Smooth muscle cell (in vitro differentiated cells): Measurements from ENCODE around the gene UPK3A. TPM values are rescaled to one million over a fixed set of nuclear protein-coding genes. Genes with fewer than 3 reads are reported as not detected.

ENCODE experiments used
- DNase-seq: peaks from one replicate; lab custom pipeline; 2025; ENCODE audit not compliant: unreplicated experiment; lab: John Stamatoyannopoulos, UW
- H2AFZ ChIP-seq: fragments of 200-600 bp; sonication (generic); 2 replicates; pipeline ENCODE4 v1.6.0; 2016; ENCODE audit warnings: antibody characterized with exemption, low read depth, mild to moderate bottlenecking
- H3F3A ChIP-seq: fragments of 200-600 bp; sonication (generic); 2 replicates; pipeline ENCODE4 v1.6.0; 2017; ENCODE audit warnings: antibody characterized with exemption, low read depth
- H3K27ac ChIP-seq: fragments of 200-600 bp; sonication (generic); 2 replicates; pipeline ENCODE4 v1.5.1; 2016; ENCODE audit warnings: low read depth, mild to moderate bottlenecking
- H3K27me3 ChIP-seq: fragments of 200-600 bp; sonication (generic); 2 replicates; pipeline ENCODE4 v1.6.1; 2016; ENCODE audit warnings: low read depth, mild to moderate bottlenecking
- H3K36me3 ChIP-seq: fragments of 200-600 bp; sonication (generic); 2 replicates; pipeline ENCODE4 v1.5.1; 2016; ENCODE audit warnings: low read depth
- H3K4me1 ChIP-seq: fragments of 200-600 bp; sonication (generic); 2 replicates; pipeline ENCODE4 v1.5.1; 2016; ENCODE audit warnings: low read depth
- H3K4me2 ChIP-seq: fragments of 200-600 bp; sonication (generic); 2 replicates; pipeline ENCODE4 v1.6.0; 2016; ENCODE audit warnings: mild to moderate bottlenecking
- H3K4me3 ChIP-seq: fragments of 200-600 bp; sonication (generic); 2 replicates; pipeline ENCODE4 v1.5.1; 2016; ENCODE audit warnings: mild to moderate bottlenecking
- H3K79me2 ChIP-seq: fragments of 200-600 bp; sonication (generic); 2 replicates; pipeline ENCODE4 v1.6.0; 2016; ENCODE audit warnings: low read depth, mild to moderate bottlenecking
- H3K9ac ChIP-seq: fragments of 200-600 bp; sonication (generic); 2 replicates; pipeline ENCODE4 v1.6.0; 2016; ENCODE audit warnings: low read depth
- H3K9me3 ChIP-seq: fragments of 200-600 bp; sonication (generic); replicated peaks from 2 replicates; pipeline ENCODE4 v1.5.1; 2016; ENCODE audit warnings: low read depth
- H4K20me1 ChIP-seq: fragments of 200-600 bp; sonication (generic); 2 replicates; pipeline ENCODE4 v1.6.0; 2016; ENCODE audit warnings: low read depth
- CTCF ChIP-seq: fragments of 200-600 bp; sonication (generic); IDR thresholded peaks from 2 replicates; pipeline ENCODE4 v1.5.1; 2017; ENCODE audit warnings: borderline replicate concordance, mild to moderate bottlenecking, antibody characterized with exemption; ENCODE audit not compliant: insufficient read depth, poor library complexity, severe bottlenecking
- WGBS: methylation state at CpG from one replicate; pipeline ENCODE4 v1.1.7; 2016; ENCODE audit warnings: low lambda C conversion rate; 5-methylcytosine and 5-hydroxymethylcytosine counted together
- polyA plus RNA-seq: library from polyadenylated mRNA; unstranded; fragments of >200 nt; fragmentation: Nextera tagmentation; extraction: Ambion mirVana; gene quantifications from 2 replicates; pipeline ENCODE4 v1.2.1, GENCODE V29; 2016
- total RNA-seq: library from RNA; depleted of rRNA; stranded (reverse); fragments of >200 nt; gene quantifications from 2 replicates; pipeline ENCODE4 v1.2.3, GENCODE V29; 2014

The UPK3A gene
- total and polyA plus RNA-seq, 2 experiments from 2014 or later, result not detected

GRCh38 chr22:45237065-45237990 lies 47.4 kb upstream of the UPK3A start:
- TF ChIP-seq CTCF, result no peak
- H3K4me2 ChIP-seq, result no peak overlapping the region
- no peaks in the 10 kb centered on the region for H3K9me3 ChIP-seq
- peaks cover 13% of the 10 kb centered on the region for H3K4me1 ChIP-seq
- H4K20me1 ChIP-seq, result peaks cover 78% of the 10 kb centered on the region
- H3K4me3 ChIP-seq, result no peak overlapping the region
- 88% methylated on average over 15 of the region's 15 CpGs for WGBS
- H2AFZ ChIP-seq, result no peak overlapping the region
- DNase-seq, result no peak
- H3F3A ChIP-seq, result peaks cover 3% of the 10 kb centered on the region
- H3K27me3 ChIP-seq, result no peaks in the 10 kb centered on the region
- H3K36me3 ChIP-seq, result no peaks in the 10 kb centered on the region
- H3K79me2 ChIP-seq, result peaks cover 37% of the 10 kb centered on the region
- H3K9ac ChIP-seq, result no peak overlapping the region
- no peak overlapping the region for H3K27ac ChIP-seq

GRCh38 chr22:45238076-45238956 lies 46.4 kb upstream of the UPK3A start:
- WGBS, result 92% methylated on average over 18 of the region's 18 CpGs
- Histone ChIP-seq H3K27ac (no peak overlapping the region), H3K36me3 (no peaks in the 10 kb centered on the region), H3K9ac (no peak overlapping the region), H3K27me3 (no peaks in the 10 kb centered on the region), H3F3A (peaks cover 3% of the 10 kb centered on the region), H4K20me1 (peaks cover 68% of the 10 kb centered on the region), H3K9me3 (no peaks in the 10 kb centered on the region), H3K4me1 (peaks cover 13% of the 10 kb centered on the region), H3K4me2 (no peak overlapping the region), H2AFZ (no peak overlapping the region), H3K79me2 (peaks cover 34% of the 10 kb centered on the region), H3K4me3 (no peak overlapping the region)
- no peak for TF ChIP-seq CTCF
- DNase-seq, result no peak

- Histone ChIP-seq H3K27me3 (no peaks in the 10 kb centered on the region), H3F3A (peaks cover 3% of the 10 kb centered on the region), H3K4me1 (peaks cover 13% of the 10 kb centered on the region), H3K36me3 (no peaks in the 10 kb centered on the region), H3K4me3 (peak overlapping the region; percentile 71), H3K9me3 (no peaks in the 10 kb centered on the region), H4K20me1 (peaks cover 60% of the 10 kb centered on the region), H3K4me2 (peak overlapping the region; percentile 99), H2AFZ (no peak overlapping the region), H3K79me2 (peaks cover 34% of the 10 kb centered on the region), H3K9ac (no peak overlapping the region), H3K27ac (no peak overlapping the region)
- 80% methylated on average over 6 of the region's 6 CpGs for WGBS
- no peak for TF ChIP-seq CTCF
- DNase-seq, result no peak
Measured at GRCh38 chr22:45238957-45239680, 45.6 kb upstream of the UPK3A start.
